PC-9 (cell line): ENCODE results near the gene XKR8. TPM values are rescaled to one million over a fixed set of nuclear protein-coding genes. Genes with fewer than 3 reads are reported as not detected.
"Not testable (repeated sequence)": the region's sequence is repeated elsewhere in the genome, so short reads cannot be mapped to it uniquely, and the experiment has no call there.

Experiments used
- BruUV-seq: library from RNA; stranded (reverse); fragments of 400-500 nt; replicated peaks from 2 replicates; lab custom pipeline; 2021; lab: Mats Ljungman, UMichigan
- CTCF ChIA-PET: fragments of 300-600 bp; sonication (Branson Sonifier 250); formaldehyde crosslinking; loops from one replicate; lab custom pipeline; 2022; ENCODE audit warnings: antibody characterized with exemption; lab: Charles Lee
- POLR2A ChIA-PET: fragments of 300-600 bp; sonication (Branson Sonifier 250); formaldehyde crosslinking; loops from one replicate; lab custom pipeline; 2022; ENCODE audit warnings: antibody characterized with exemption; ENCODE audit not compliant: unreplicated experiment; lab: Charles Lee
- DNase-seq, 2 experiments: peaks; one replicate each; pipeline versions ENCODE4 v3.0.0 to v3.0.0-alpha.2; 2015 to 2022; ENCODE audit warnings: mixed read lengths in 1 of 2
- H2AFZ ChIP-seq: fragments of 200-600 bp; sonication (generic); 2 replicates; pipeline ENCODE4 v1.8.1; 2017; ENCODE audit warnings: antibody characterized with exemption
- H3F3A ChIP-seq: fragments of 200-600 bp; sonication (generic); 2 replicates; pipeline ENCODE4 v1.8.1; 2017; ENCODE audit warnings: antibody characterized with exemption, mild to moderate bottlenecking, low read depth; ENCODE audit not compliant: insufficient read depth
- H3K27ac ChIP-seq: fragments of 200-600 bp; sonication (generic); 2 replicates; pipeline ENCODE4 v1.6.1; 2016; ENCODE audit warnings: mixed run types
- H3K27me3 ChIP-seq: fragments of 200-600 bp; sonication (generic); 2 replicates; pipeline ENCODE4 v1.6.1; 2016; ENCODE audit warnings: low read depth, mixed run types; ENCODE audit not compliant: insufficient read depth
- H3K36me3 ChIP-seq: fragments of 200-600 bp; sonication (generic); 2 replicates; pipeline ENCODE4 v1.6.1; 2016; ENCODE audit warnings: low read depth, mixed run types
- H3K4me1 ChIP-seq: fragments of 200-600 bp; sonication (generic); replicated peaks from 2 replicates; pipeline ENCODE4 v1.6.1; 2016; ENCODE audit warnings: mixed run types; ENCODE audit not compliant: insufficient read depth
- H3K4me2 ChIP-seq: fragments of 200-600 bp; sonication (generic); 2 replicates; pipeline ENCODE4 v1.6.1; 2017; ENCODE audit warnings: mixed run types
- H3K4me3 ChIP-seq: fragments of 200-600 bp; sonication (generic); 2 replicates; pipeline ENCODE4 v1.6.1; 2016; ENCODE audit warnings: mixed run types
- H3K79me2 ChIP-seq: fragments of 200-600 bp; sonication (generic); 2 replicates; pipeline ENCODE4 v1.6.1; 2017; ENCODE audit warnings: low read depth, mixed run types
- H3K9me2 ChIP-seq: fragments of 200-600 bp; sonication (generic); 2 replicates; pipeline ENCODE4 v1.8.1; 2017; ENCODE audit warnings: mild to moderate bottlenecking; ENCODE audit not compliant: insufficient read depth
- H3K9me3 ChIP-seq: fragments of 200-600 bp; sonication (generic); 2 replicates; pipeline ENCODE4 v1.8.1; 2016; ENCODE audit warnings: low read depth; ENCODE audit not compliant: insufficient read depth
- H4K20me1 ChIP-seq: fragments of 200-600 bp; sonication (generic); 2 replicates; pipeline ENCODE4 v1.8.1; 2017; ENCODE audit not compliant: insufficient read depth
- EZH2 ChIP-seq: fragments of 200-600 bp; sonication (generic); IDR thresholded peaks from 2 replicates; pipeline ENCODE4 v1.8.0; 2017; ENCODE audit warnings: antibody characterized with exemption, low read depth
- intact Hi-C: fragments of 100-400 bp; cut with micrococcal nuclease; formaldehyde crosslinking; loops from one replicate; pipeline ENCODE4 v1.10.0; 2022; ENCODE audit not compliant: unreplicated experiment
- total RNA-seq: library from RNA; stranded (reverse); gene quantifications from 2 replicates; pipeline ENCODE4 v1.2.3, GENCODE V29; 2021
- TF ChIP-seq, protein P1 (sequence below): fragments of 200-600 bp; sonication (generic); conservative IDR thresholded peaks from 2 replicates; pipeline ENCODE4 v1.6.1; 2017; ENCODE audit warnings: mixed run types, antibody characterized with exemption, mild to moderate bottlenecking, moderate library complexity

Gene XKR8
- total RNA-seq, 1 experiment from 2014 or later, result 5.7 TPM

DNA sequence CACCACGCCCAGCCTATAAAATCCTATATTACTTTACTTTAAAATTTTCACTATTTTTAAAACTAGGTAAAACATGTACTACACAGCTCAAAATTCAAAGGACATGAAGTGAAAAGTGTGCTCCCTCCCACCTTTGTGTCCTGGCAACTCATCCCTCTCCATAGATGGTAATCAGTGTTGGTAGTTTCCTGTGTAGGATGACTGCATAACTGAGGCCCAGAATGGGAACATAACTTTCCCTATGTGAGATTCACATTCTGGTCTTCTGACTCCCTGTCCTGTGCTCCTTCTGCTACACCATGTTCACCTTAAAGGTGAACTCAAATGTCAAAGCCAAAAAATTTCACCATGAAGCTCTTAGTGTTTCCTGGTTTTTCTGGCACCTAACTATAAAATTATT lies 39.3 kb downstream of the XKR8 start:
- no peaks in the 10 kb centered on the region for H3K36me3 ChIP-seq
- no peak for DNase-seq
- no peaks in the 10 kb centered on the region for H4K20me1 ChIP-seq
- H3K4me1 ChIP-seq, result no peaks in the 10 kb centered on the region
- TF ChIP-seq, protein P1, sequence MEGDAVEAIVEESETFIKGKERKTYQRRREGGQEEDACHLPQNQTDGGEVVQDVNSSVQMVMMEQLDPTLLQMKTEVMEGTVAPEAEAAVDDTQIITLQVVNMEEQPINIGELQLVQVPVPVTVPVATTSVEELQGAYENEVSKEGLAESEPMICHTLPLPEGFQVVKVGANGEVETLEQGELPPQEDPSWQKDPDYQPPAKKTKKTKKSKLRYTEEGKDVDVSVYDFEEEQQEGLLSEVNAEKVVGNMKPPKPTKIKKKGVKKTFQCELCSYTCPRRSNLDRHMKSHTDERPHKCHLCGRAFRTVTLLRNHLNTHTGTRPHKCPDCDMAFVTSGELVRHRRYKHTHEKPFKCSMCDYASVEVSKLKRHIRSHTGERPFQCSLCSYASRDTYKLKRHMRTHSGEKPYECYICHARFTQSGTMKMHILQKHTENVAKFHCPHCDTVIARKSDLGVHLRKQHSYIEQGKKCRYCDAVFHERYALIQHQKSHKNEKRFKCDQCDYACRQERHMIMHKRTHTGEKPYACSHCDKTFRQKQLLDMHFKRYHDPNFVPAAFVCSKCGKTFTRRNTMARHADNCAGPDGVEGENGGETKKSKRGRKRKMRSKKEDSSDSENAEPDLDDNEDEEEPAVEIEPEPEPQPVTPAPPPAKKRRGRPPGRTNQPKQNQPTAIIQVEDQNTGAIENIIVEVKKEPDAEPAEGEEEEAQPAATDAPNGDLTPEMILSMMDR, result no peak
- TF ChIP-seq EZH2, result no peak
- H3K9me3 ChIP-seq, result no peaks in the 10 kb centered on the region
- no peaks in the 10 kb centered on the region for H3K27me3 ChIP-seq
- no TSS peak for BruUV-seq
- no peaks in the 10 kb centered on the region for H3K79me2 ChIP-seq
- H3K27ac ChIP-seq, result no peak overlapping the region
- no peak overlapping the region for H3K4me3 ChIP-seq
- POLR2A ChIA-PET, result no interaction called here
- H3K9me2 ChIP-seq, result no peaks in the 10 kb centered on the region
- no peak overlapping the region for H3K4me2 ChIP-seq
- intact Hi-C loops, result loop anchor here (10.0 kb wide), 1 partner anchor 206 kb away; no protein-coding TSS in a partner anchor
- no peaks in the 10 kb centered on the region for H3F3A ChIP-seq
- no peak overlapping the region for H2AFZ ChIP-seq
- CTCF ChIA-PET, result no interaction called here

DNA sequence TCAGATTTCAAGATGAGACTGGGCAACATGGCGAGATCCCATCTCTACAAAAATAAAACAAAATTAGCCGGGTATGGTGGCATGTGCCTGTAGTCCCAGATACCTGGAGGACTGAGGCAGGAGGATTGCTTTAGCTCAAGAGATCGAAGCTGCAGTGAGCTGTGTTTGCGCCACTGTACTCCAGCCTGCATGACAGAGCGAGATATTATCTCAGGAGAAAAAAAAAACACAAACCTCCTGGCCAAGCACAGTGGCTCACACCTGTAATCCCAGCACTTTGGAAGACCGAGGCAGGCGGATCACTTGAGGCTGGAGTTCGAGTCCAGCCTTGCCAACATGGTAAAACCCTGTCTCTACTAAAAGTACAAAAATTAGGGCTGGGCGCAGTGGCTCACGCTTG lies 42.8 kb downstream of the XKR8 start:
- H3K9me3 ChIP-seq, result no peaks in the 10 kb centered on the region
- H3K27me3 ChIP-seq, result no peaks in the 10 kb centered on the region
- no TSS peak for BruUV-seq
- H3K4me2 ChIP-seq, result no peak overlapping the region
- no peak for DNase-seq
- TF ChIP-seq, protein P1, result no peak
- ChIA-PET CTCF (no interaction called here), POLR2A (no interaction called here)
- H3K4me3 ChIP-seq, result no peak overlapping the region
- no peaks in the 10 kb centered on the region for H4K20me1 ChIP-seq
- H3K79me2 ChIP-seq, result no peaks in the 10 kb centered on the region
- no peaks in the 10 kb centered on the region for H3K9me2 ChIP-seq
- H3K27ac ChIP-seq, result no peak overlapping the region
- intact Hi-C loops, result no loop called here
- no peak overlapping the region for H2AFZ ChIP-seq
- H3K4me1 ChIP-seq, result no peaks in the 10 kb centered on the region
- H3F3A ChIP-seq, result no peaks in the 10 kb centered on the region
- H3K36me3 ChIP-seq, result no peaks in the 10 kb centered on the region

DNA sequence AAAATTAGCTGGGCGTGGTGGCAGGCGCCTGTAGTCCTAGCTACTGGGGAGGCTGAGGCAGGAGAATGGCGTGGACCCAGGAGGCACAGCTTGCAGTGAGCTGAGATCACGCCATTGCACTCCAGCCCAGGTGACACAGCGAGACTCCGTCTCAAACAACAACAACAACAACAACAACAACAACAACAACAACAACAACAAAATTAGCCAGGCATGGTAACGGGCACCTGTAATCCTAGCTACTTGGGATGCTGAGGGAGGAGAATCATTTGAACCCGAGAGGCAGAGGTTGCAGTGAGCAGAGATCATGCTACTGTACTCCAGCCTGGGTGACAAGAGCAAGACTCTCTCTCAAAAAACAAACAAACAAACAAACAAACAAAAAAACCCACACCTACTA lies 43.3 kb downstream of the XKR8 start:
- H3K79me2 ChIP-seq, BruUV-seq, H3K9me3 ChIP-seq, H2AFZ ChIP-seq, H3F3A ChIP-seq, H3K4me3 ChIP-seq, POLR2A ChIA-PET, H3K4me1 ChIP-seq, H4K20me1 ChIP-seq, H3K27ac ChIP-seq, DNase-seq, H3K9me2 ChIP-seq, H3K36me3 ChIP-seq, H3K4me2 ChIP-seq, H3K27me3 ChIP-seq, intact Hi-C loops: not testable (repeated sequence)
- CTCF ChIA-PET, result interaction anchor here (0.7 kb wide), 1 partner anchor 26 kb away, joined by 5 read pairs; no protein-coding TSS in a partner anchor

DNA sequence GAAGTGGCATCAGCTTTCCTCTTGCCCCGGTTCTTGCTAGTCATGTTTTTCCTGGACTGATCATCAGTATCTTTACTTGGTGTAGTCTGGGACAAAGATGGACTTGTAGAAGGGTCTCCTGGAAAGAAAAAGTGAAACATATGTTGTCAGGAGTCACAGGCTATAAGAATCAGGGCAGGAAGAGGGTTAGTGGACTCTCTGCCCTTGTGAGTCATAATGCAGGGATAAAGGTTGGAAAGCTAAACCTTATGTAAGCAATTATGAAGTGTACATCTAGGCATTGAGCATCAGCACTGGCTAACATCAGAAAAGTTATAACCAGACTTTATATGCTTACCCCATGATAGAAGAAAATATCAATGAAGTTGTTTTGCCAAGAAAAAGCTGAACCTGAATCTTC lies 51.2 kb downstream of the XKR8 start:
- no peak overlapping the region for H3K4me2 ChIP-seq
- H2AFZ ChIP-seq, result no peak overlapping the region
- no peaks in the 10 kb centered on the region for H3F3A ChIP-seq
- intact Hi-C loops, result no loop called here
- no peak for DNase-seq
- H3K4me3 ChIP-seq, result no peak overlapping the region
- no peak overlapping the region for H3K27ac ChIP-seq
- no peaks in the 10 kb centered on the region for H3K79me2 ChIP-seq
- BruUV-seq, result no TSS peak
- no peaks in the 10 kb centered on the region for H3K9me3 ChIP-seq
- no peaks in the 10 kb centered on the region for H4K20me1 ChIP-seq
- no peaks in the 10 kb centered on the region for H3K36me3 ChIP-seq
- TF ChIP-seq, protein P1, result no peak
- no peak for TF ChIP-seq EZH2
- ChIA-PET POLR2A (no interaction called here), CTCF (interaction anchor here (0.6 kb wide), 1 partner anchor 177 kb away, joined by 3 read pairs; no protein-coding TSS in a partner anchor)
- H3K9me2 ChIP-seq, result no peaks in the 10 kb centered on the region
- H3K4me1 ChIP-seq, result no peaks in the 10 kb centered on the region
- H3K27me3 ChIP-seq, result no peaks in the 10 kb centered on the region
